HG03378 (cell line): Measurements from ENCODE around the gene REG1A.

ENCODE experiments used
- ATAC-seq: cut with Tn5 transposase; IDR thresholded peaks from one replicate; pipeline ENCODE4 v1.9.1; 2021; ENCODE audit warnings: mild to moderate bottlenecking, moderate library complexity; ENCODE audit not compliant: unreplicated experiment

REG1A gene, protein sequence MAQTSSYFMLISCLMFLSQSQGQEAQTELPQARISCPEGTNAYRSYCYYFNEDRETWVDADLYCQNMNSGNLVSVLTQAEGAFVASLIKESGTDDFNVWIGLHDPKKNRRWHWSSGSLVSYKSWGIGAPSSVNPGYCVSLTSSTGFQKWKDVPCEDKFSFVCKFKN

DNA sequence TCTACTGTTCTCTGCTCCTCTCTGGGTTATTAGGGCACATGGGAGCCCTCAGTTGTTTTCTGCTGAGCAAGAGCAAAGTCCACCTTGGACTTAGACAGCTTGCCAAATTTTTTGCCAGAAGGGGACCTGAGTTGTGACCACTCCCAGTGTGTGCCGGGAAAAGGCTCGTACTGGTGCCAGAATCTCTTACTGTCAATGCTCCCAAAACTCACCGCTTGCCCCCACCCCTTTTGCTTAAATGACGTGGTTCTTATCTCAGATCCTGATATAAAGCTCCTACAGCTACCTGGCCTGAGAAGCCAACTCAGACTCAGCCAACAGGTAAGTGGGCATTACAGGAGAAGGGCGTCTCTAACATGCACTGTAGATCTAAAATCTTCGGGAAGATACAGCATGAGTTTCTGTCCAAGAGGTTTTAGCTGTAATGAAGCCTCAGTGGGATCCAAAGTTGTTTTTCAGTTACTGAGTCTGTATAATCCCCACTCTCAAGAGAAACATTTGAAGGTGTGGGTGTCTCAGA, at the start of gene REG1A:
TSS of gene REG1A (plus strand) at position 295 of the 520 bp plus-strand sequence. CDS start 374 bp downstream, outside the sequence.
- no peak for ATAC-seq

DNA sequence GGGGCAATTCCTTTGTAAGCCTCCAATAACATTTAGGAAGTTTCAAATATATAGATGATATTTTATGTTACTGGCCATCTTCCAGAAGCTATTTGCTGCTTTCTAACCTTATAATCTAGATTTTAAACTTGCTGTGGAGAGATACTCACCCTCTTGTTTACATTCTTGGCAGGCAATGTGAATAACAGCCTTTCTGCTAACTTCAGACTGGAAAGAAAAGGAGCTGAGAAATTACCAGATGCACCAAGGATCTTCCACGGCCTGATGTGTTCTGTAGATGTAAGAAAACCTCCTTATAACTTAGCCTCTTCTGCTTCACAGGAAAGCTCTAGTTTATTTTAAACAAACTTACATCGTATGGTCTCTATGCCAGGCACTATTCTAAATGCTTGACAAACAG, 49.2 kb upstream of the REG1A start:
- ATAC-seq = no peak

DNA sequence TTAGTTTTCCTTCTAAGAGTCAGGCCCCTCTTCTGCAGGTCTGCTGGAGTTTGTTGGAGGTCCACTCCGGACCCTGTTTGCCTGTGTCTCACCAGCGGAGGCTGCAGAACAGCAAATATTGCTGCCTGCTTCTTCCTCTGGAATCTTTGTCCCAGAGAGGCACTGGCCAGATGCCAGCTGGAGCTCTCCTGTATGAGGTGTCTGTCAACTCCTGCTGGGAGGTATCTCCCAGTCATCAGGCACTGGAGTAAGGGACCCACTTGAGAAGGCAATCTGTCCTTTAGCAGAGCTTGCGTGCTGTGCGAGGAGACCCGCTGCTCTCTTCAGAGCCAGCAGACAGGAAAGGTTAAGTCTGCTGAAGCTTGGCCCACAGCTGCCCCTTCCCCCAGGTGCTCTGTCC, 37.3 kb upstream of the REG1A start:
- no peak for ATAC-seq

DNA sequence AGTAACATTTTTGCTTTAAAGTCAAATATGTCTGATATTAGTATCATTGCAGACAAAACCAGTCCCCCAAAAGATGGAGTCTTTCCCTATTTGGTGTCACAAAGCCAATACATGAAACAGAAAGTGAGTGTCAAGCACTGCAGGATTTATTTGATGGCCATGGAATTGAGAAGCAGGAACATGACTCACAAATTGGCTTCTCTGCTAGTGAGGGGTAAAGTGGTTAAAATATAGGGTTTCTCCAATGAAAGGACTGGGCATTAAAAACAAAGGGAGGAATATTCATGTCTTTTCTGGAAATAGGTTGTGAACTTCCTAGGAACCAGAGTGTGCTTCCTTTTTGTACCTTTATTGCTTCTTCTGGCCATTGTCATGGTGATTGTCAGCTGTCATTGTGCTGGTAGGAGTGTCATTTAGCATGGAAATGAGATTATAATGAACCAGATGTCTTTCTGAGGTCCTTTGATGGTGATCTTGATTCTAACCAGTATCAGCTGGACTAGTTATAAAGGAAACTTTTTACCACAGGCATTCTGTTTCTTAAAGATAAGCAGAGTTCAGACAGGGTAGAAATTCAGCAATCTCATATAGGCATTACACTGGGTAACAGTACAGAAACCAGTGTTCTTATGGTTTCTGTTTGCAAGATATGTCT, 36.6 kb upstream of the REG1A start:
- ATAC-seq = no peak

DNA sequence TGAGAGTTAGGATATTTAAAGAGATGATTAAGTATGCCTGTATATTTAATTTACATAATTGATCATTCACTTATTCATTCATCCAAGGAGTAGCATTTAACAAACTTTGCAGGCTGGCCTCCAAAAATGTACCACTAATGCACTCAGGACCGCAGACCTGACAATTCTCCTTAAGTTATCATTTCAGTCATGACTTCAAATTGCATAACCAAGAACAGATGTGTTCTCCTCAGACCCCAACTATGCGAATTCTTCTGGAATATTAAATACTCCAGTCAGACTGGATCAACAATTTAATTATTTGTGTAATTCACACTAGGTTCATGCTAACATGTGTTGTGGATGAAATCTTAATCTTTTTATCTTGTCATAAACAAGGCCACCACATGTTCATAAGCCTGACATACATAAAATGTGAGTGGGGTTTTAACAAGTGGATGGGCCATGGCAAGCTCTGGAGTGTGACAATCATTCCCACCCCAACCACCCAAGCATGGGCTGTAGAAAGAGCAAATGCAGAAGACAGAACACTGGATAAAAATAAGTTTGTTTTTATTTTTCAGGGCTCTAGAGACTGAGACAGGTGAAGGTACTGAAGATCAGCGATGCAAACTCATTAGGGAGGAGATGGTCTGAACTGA, 35.7 kb upstream of the REG1A start:
- no peak for ATAC-seq

DNA sequence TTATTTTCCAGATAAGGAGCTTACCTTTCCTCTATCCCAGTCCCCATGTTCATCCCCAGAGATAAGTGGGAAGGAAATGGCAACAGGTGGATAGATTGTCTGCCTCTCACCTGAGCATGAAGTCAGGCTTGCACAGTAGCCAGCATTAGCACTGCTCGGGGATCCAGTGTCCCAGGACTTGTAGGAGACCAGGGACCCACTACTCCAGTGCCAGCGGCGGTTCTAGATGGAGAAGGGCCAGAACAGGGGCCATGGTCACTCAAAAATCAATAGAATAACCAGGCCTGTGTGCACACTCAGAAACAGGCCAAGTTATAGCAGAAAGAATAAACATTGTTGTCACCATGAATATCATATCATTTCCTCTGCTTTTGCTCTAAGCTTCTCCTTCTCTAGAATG, 34.9 kb upstream of the REG1A start:
- no peak for ATAC-seq

DNA sequence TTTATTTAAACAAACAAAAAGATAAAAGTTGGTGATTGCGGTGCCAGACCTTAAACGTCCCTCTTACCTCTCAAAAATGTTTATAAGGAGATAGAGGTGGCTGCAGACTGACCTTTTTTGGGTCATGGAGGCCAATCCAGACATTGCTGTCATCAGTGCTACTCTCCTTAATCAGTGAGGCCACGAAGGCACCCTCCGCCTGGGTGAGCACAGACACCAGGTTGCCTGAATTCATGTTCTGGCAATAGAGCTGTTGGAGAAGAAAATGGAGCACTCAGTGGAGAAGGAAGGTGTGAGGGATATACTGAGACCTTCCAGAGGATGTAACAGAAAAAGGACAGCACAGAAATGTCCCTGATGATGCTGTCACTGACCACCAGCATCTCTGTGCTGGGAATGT, 34.0 kb upstream of the REG1A start:
- ATAC-seq = no peak

DNA sequence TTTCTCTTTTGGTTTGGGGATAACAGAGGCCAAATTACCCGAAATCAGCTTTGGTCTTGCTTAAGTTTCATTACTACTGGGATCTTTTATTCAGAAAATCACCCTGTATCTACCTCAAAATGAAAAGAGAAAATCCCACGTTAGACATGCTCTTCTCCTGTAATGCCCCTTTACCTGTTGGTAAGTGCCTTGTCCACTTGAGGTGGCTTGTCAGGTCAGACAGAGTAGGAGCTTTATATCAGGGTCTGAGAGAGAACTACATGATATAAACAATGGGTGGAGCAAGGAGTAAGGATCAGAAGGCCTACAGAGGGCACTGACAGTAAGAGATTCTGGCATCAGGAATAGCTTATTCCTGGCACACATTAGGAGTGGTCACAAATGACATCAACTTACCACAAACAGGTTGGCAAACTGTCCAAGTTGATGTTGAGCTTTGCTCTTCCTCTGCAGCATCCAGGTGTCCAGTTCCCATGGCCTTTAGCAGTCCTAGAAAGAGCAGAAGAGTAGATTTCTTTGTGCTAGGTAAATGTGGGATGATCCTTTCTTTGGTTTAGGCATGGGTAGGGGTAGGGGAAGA, 32.4 kb upstream of the REG1A start, which contains the start of gene REG1B:
TSS of gene REG1B (minus strand) at position 209 of the 580 bp plus-strand sequence. CDS start 381 bp downstream, outside the sequence.
- no peak for ATAC-seq

DNA sequence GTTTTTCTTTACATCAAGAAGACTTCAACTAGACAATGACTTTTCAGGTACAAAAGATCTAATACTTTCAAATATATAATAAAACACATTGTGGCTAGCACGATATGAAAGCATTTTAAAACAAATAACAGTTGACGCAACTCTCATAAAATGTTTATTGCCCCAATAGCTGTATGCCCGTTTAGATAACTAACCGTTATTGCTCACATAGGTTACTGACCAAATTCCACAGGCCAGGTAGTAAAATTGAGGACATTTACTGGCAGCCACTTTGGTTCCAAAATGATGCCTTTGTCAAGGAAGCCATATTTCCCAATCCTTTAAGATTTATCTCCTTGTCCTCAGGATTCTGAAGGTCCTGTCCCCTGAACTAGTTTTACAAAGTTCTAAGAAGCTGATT, 29.6 kb upstream of the REG1A start:
- no peak for ATAC-seq

DNA sequence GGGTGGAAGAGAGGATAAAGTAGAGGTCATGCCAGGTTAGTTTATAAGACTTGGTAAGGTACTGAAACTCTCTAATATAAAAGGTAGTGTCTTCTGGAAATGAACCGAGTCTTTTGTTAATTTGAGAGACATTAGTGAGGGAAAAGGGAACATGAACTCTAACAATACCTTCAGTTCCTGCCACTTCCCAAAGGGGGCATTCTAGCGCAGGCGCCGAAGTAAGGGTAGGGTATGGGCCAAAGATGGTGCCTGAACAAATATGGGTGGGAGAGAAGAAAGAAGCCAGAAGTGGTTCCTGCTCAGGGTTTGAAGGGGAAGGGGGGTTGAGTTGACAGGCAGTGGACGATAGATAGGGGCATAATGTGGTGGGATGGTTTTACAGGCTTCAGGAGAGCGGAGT, 22.4 kb upstream of the REG1A start:
- ATAC-seq = no peak

DNA sequence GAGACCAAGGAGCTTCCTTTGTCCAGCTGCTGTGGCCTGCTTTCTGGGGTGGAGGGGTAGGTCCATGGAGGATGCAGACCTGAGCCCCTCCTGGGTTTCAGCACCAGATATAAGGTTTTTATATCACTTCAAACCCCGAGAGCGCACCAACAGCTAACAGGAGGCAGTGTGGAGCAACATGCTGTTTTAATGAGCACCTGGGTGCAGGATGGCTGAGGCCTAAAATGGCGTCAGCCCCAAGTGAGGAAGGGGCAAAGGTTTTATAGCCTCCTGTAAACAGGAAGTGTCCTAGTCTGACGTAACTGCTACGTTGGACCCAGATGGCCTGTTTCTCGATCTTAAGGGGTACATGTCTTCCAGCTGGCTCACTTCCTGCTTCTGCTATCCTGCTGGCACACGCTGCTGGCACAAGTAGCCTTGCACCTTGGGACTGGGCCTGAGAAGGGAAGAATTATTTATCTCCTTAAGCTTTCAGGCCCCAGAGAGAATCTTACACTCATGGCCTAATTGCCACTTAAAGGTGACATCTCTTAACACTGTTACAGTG, 21.1 kb upstream of the REG1A start:
- ATAC-seq = no peak

DNA sequence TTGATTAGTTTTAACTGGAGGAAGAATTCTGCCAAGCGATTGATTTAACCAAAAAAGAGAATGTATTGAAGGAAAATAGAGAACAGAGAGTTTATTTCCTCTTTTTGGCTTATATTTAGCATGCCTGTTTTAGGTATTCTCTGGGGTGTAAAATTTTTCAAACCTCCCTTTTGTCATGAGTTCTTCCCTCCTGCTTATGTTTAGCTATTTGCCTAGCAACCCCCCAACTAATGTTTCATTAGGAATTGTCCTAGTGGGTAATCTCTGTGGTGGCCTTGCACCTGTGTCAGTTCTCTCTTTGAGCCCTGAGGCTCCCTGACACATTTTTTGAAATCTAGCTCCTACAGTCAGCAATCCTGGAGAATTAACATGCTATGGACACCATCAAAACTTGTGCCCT, 20.0 kb upstream of the REG1A start:
- ATAC-seq = no peak

DNA sequence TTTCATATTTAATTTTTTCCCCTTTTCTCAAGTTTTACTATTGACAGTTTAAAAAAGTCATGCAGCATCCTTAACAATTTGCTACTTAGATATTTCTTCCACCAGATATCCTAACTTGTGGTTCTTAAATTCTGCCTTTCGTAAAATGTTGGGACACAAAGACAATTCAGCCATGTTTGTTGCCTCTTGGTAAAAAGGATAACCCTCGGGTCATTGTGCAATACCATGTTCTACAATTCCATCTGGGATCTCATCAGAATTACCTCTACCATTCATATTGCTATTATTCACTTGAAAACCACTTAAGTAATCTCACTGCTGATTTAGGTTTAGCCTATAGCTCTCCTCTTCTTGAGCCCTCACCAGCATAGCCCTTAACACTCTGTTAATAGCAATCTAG, 19.3 kb upstream of the REG1A start:
- ATAC-seq = no peak

DNA sequence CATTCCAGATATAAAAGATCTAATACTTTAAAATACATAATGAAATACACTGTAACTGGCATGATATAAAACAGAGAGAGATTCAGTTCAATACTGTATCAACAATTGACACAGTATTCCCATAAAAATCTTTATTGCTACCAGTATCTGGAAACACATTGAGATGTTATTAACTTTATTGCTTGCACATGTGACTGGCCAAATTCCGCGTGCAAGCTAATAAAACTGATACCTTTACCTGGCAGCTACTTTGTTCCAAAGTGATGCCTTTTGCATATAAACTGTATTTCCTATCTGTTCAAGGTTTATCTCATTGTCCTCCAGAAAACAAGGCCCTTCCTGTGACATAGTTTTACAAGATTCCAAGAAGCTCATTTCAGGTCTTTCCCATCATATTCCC, 17.1 kb upstream of the REG1A start:
- ATAC-seq = no peak

DNA sequence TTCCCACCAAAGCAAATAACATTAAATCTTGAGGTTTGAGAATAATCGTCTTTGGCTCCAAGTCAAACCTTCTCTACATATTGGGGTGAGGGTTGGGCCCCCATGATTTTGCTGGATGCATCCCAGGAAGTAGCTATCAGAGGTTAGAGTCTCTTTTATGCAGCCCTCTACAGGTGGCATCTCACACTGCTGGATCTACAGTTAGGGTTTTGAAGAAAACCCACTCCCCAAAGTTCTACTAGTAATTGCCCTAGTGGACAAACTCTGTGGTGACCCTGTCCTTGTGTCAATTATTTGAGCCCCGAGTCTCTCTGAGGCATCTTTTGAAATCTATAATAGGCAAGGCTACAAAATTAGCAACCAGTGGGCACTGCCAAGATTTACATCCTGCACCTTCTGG, 15.0 kb upstream of the REG1A start:
- ATAC-seq = no peak

DNA sequence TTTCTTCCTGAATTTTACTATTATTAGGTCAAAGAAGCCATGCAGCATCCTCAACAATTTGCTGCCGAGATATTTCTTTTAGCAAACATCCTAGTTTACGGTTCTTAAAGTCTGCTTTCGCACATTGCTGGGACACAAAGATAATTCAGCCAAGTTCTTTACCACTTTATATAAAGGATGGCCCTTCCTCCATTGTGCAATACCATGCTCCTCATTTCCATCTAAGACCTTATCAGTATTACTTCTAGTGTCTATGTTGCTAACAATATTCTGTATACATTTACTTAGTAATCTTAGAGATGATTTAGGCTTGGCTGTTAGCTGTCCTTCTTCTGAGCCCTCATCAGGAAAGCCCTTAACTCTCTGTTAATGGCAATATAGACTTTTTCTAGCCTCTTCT, 8.0 kb upstream of the REG1A start:
- no peak for ATAC-seq

DNA sequence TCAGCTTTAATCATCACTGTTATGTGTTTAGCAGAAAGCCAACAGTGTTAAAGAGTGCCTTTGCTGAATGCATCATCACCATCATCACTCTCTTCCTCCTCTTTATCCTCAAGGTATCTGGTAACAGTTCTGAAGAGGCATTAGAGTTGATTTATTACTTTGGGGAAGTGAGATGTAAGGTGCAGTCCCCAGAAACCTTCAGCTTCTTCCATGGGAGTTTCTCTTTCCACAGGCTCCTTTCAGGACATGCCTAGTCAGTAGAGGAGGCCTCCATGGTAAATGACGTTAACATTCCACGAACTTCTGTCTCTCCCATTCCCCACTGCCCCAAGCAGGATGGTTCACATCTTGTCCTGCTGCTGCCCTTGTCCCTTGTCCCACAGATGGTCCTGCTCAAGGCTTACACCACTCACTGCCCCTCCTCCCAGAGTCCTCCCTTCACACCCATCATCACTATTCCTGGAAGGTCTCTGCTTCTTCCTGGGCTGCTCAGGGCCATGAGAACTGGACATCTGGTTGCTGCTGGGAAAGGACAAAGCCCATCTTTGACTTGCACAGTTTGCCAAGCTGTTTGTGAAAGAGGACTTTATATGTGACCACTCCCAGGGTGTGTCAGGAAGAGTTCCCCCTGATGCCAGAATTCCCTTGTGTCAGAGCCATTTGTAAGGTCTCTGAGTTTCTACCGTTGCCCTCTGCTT, 5.3 kb upstream of the REG1A start:
- no peak for ATAC-seq

DNA sequence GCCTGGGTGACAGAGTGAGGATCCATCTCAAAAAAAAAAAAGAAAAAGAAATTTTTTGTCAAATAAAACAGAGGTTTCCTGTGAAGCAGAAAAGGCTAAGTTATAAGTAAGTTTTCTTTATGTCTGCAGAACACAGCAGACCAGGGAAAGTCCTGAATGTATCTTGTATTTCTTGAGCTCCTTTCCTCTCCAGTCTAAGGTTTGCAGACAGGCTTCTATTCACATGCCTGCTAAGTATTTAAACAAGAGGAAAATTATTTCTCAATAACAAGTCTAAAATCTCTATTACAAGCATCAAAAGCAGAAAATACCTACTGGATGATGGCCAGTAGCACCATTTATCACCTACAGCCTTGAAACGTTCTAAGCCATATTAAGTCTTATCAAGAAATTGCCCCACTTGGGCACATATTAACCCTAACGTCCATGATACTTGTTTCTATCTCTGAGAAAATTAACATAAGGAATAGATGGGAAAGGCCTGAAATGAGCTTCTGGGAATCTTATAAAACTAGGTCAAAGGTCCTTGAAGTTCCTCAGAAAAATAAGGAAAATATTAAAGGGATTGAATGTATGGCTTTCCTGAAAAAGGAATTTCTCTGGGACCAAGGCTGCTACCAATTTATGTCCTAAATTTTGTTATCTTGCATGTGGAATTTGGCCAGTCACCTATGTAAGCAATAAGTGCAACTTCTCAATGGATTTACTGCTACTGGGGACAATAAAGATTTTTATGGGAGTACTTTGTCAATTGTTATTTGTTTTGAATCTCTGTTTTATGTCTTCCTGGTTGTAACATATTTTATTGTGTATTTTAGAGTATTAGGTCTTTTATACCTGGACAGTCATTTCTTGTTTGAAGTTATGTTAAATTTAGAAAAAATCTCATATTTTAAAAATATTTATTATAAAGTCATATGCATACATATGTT, 3.0 kb upstream of the REG1A start:
- no peak for ATAC-seq

DNA sequence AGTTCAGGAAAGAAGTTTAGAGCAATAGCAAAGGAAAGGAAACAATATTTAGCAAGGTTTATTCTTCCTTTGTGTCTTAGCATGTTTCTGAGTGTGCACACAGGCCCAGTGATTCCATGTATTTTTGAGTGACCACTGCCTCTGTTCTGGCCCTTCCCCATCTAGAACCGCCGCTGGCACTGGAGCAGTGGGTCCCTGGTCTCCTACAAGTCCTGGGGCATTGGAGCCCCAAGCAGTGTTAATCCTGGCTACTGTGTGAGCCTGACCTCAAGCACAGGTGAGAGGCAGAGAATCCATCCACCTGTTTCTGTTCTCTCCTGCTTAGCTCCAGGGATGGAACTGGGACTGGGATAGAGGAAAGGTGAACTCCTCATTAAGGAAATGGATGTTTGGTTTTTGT, 2.4 kb downstream of the REG1A start:
- no peak for ATAC-seq
